Calu3 (cell line): ENCODE data around the gene USP44. TPM values are rescaled to one million over a fixed set of nuclear protein-coding genes. Genes with fewer than 3 reads are reported as not detected.

Experiments used
- Bru-seq: library from RNA; stranded (reverse); fragments of 400-500 nt; gene quantifications from one replicate; lab custom pipeline; 2021; lab: Mats Ljungman, UMichigan
- BruChase-seq, 2 experiments: library from RNA; stranded (reverse); fragments of 400-500 nt; gene quantifications; one replicate each; lab custom pipeline; 2021; lab: Mats Ljungman, UMichigan
- BruUV-seq: library from RNA; stranded (reverse); fragments of 400-500 nt; replicated peaks from 2 replicates; lab custom pipeline; 2021; lab: Mats Ljungman, UMichigan
- CTCF ChIA-PET: fragments of 300-600 bp; sonication (Branson Sonifier 250); formaldehyde crosslinking; loops from one replicate; lab custom pipeline; 2022; ENCODE audit warnings: antibody characterized with exemption; lab: Charles Lee
- DNase-seq: peaks from one replicate; pipeline ENCODE4 v3.0.0; 2022
- H3K27ac Mint-ChIP-seq: one replicate; pipeline ENCODE4 v1.8.0; 2022; ENCODE audit warnings: mixed read lengths; ENCODE audit not compliant: unreplicated experiment
- H3K27me3 Mint-ChIP-seq: one replicate; pipeline ENCODE4 v1.8.0; 2022; ENCODE audit warnings: mixed read lengths; ENCODE audit not compliant: unreplicated experiment
- H3K36me3 Mint-ChIP-seq: one replicate; pipeline ENCODE4 v1.8.0; 2022; ENCODE audit warnings: mild to moderate bottlenecking, moderate library complexity, mixed read lengths; ENCODE audit not compliant: insufficient read depth, unreplicated experiment
- H3K4me1 Mint-ChIP-seq: one replicate; pipeline ENCODE4 v1.8.0; 2022; ENCODE audit warnings: mild to moderate bottlenecking, low read depth, mixed read lengths; ENCODE audit not compliant: unreplicated experiment
- H3K4me3 Mint-ChIP-seq: one replicate; pipeline ENCODE4 v1.8.0; 2022; ENCODE audit warnings: mild to moderate bottlenecking, low read depth, moderate library complexity, mixed read lengths; ENCODE audit not compliant: unreplicated experiment
- H3K9me3 Mint-ChIP-seq: one replicate; pipeline ENCODE4 v1.8.0; 2022; ENCODE audit warnings: low read depth, mixed read lengths; ENCODE audit not compliant: unreplicated experiment
- intact Hi-C: fragments of 100-400 bp; cut with micrococcal nuclease; formaldehyde crosslinking; loops from one replicate; pipeline ENCODE4 v1.10.0; 2022; ENCODE audit not compliant: unreplicated experiment
- long read RNA-seq: library from polyadenylated mRNA; stranded (forward); transcript quantifications from one replicate; pipeline ENCODE4 v2.0.0, GENCODE V29; 2022
- total RNA-seq: library from RNA; stranded (reverse); gene quantifications from 2 replicates; pipeline ENCODE4 v1.2.3, GENCODE V29; 2022
- TF ChIP-seq, protein P1 (sequence below): fragments of 200-600 bp; IDR thresholded peaks from one replicate; pipeline ENCODE4 v1.8.0; 2022; ENCODE audit warnings: antibody characterized with exemption; ENCODE audit not compliant: unreplicated experiment

The USP44 gene
- total RNA-seq: 13.3 and 14.0 TPM in 2 replicates
- percentile 66 among the genes with signal in this experiment for Bru-seq, nascent RNA
- percentile 60 among the genes with signal in this experiment for BruChase-seq, experiment 1, labeled RNA remaining after a 6-hour chase
- percentile 69 among the genes with signal in this experiment for BruChase-seq, experiment 2, labeled RNA remaining after a 2-hour chase
- long read RNA-seq, partial matches to known transcripts: 2 of 17 reads
- long read RNA-seq, other reads (novel, unspliced or antisense): 11 of 17 reads

- CTCF ChIA-PET: no interaction called here
- Mint-ChIP-seq H3K27ac (no peak within 1 kb of the TSS), H3K4me3 (no peak within 1 kb of the TSS), H3K36me3 (peaks cover 23% of the 10 kb centered on the region), H3K4me1 (peaks cover 30% of the 10 kb centered on the region), H3K9me3 (no peaks in the 10 kb centered on the region), H3K27me3 (no peaks in the 10 kb centered on the region)
- intact Hi-C loops: no loop called here
- DNase-seq: no peak
- TF ChIP-seq, protein P1, sequence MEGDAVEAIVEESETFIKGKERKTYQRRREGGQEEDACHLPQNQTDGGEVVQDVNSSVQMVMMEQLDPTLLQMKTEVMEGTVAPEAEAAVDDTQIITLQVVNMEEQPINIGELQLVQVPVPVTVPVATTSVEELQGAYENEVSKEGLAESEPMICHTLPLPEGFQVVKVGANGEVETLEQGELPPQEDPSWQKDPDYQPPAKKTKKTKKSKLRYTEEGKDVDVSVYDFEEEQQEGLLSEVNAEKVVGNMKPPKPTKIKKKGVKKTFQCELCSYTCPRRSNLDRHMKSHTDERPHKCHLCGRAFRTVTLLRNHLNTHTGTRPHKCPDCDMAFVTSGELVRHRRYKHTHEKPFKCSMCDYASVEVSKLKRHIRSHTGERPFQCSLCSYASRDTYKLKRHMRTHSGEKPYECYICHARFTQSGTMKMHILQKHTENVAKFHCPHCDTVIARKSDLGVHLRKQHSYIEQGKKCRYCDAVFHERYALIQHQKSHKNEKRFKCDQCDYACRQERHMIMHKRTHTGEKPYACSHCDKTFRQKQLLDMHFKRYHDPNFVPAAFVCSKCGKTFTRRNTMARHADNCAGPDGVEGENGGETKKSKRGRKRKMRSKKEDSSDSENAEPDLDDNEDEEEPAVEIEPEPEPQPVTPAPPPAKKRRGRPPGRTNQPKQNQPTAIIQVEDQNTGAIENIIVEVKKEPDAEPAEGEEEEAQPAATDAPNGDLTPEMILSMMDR: no peak
- no TSS peak for BruUV-seq
Observed at GRCh38 chr12:95551305-95551704, at the start of gene USP44. Gene USP44 (minus strand): TSS chr12:95551476. CDS start chr12:95534256, 17,220 bp downstream.

DNA sequence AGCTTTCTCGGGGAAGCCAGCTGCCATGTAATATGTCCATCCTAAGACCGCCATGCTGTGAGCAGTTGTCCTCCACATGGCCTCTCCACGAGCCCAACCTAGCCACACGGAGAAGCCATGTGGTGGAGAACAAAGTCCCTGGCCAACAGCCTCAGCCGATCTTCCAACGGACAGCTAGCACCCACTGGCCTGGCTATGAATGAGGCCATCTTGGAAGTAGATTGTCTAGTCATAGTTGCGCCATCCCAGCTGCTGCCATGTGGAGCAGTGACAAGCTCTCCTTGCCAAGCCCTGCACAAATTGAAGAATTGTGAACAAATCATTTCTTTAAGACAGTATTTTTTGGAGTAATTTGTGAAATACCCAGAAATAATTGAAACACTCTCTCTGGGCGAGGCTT is 49.3 kb upstream of the USP44 start:
- no peak for DNase-seq
- H3K4me1 Mint-ChIP-seq: peaks cover 9% of the 10 kb centered on the region
- no peaks in the 10 kb centered on the region for H3K27me3 Mint-ChIP-seq
- intact Hi-C loops: no loop called here
- no peak overlapping the region for H3K27ac Mint-ChIP-seq
- CTCF ChIA-PET: no interaction called here
- H3K9me3 Mint-ChIP-seq: no peaks in the 10 kb centered on the region
- TF ChIP-seq, protein P1: no peak
- H3K4me3 Mint-ChIP-seq: no peak overlapping the region
- no peaks in the 10 kb centered on the region for H3K36me3 Mint-ChIP-seq
- no TSS peak for BruUV-seq

- Mint-ChIP-seq H3K4me1 (peaks cover 10% of the 10 kb centered on the region), H3K4me3 (no peak overlapping the region), H3K27ac (no peak overlapping the region), H3K36me3 (no peaks in the 10 kb centered on the region), H3K27me3 (no peaks in the 10 kb centered on the region), H3K9me3 (no peaks in the 10 kb centered on the region)
- TF ChIP-seq, protein P1: no peak
- no TSS peak for BruUV-seq
- no peak for DNase-seq
- intact Hi-C loops: no loop called here
- CTCF ChIA-PET: no interaction called here
Observed at GRCh38 chr12:95599880-95600279, 48.6 kb upstream of the USP44 start.

DNA sequence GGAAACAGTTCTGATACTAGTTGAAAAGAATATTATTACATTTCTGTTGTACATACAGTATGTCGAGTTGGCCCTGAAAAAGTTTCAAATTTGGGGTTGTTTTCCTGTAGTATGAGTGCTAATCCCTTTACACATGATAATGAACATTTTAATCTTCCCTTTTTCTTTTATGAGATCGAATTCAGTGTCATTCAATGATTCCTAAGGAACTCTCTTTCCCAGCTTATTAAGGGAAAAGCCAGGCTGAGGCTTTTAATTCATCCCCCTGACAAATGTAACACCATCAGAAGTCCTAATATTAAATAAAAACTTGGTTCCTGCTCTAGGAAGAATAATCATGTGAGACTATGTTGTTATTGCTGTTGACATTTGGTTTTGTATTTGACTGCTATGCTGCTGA is 42.9 kb upstream of the USP44 start:
- no peak overlapping the region for H3K27ac Mint-ChIP-seq
- intact Hi-C loops: no loop called here
- no peak overlapping the region for H3K4me3 Mint-ChIP-seq
- TF ChIP-seq, protein P1: no peak
- no peaks in the 10 kb centered on the region for H3K9me3 Mint-ChIP-seq
- H3K4me1 Mint-ChIP-seq: peaks cover 18% of the 10 kb centered on the region
- H3K36me3 Mint-ChIP-seq: no peaks in the 10 kb centered on the region
- no TSS peak for BruUV-seq
- no peaks in the 10 kb centered on the region for H3K27me3 Mint-ChIP-seq
- CTCF ChIA-PET: interaction anchor here (1.3 to 2.0 kb wide), 2 partner anchors 14 to 22 kb away, joined by 3 to 4 read pairs; no protein-coding TSS in a partner anchor
- no peak for DNase-seq
